ENCODE measurements around the gene ARL5B.

ARL5B gene

GRCh38 chr10:18685555-18685954, 26.3 kb downstream of the ARL5B start:
- DNase-seq (ENCODE audit: insufficient read length) (no peak), FAIRE-seq (no peak)
- TF ChIP-seq POLR2AphosphoS5 (IDR thresholded peaks at IDR 0.05; ENCODE audit: low read depth, low read length) (no peak), POLR2A (IDR thresholded peaks at IDR 0.05; ENCODE audit: low read depth, low read length) (no peak), TAF1 (IDR thresholded peaks at IDR 0.05; ENCODE audit: borderline replicate concordance, low read depth, low read length) (no peak)

DNA sequence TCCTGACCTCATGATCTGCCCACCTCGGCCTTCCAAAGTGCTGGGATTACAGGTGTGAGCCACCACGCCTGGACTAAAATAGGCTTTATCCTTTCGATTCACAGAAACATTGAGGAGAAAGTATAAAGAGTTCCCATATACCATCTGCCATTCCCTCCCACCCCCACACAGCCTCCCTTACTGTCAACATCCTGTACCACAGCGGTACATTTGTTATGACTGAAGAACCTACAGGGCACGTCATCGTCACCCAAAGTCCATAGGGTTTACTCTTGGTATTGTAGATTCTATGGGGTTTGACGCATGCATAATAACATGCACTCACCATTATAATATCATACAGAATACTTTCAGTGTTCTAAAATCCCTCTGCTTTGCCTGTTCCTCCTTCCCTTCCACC, 28.0 kb downstream of the ARL5B start:
- FAIRE-seq (no peak), DNase-seq (ENCODE audit: insufficient read length) (no peak)
- TF ChIP-seq POLR2AphosphoS5 (IDR thresholded peaks at IDR 0.05; ENCODE audit: low read depth, low read length) (no peak), TAF1 (IDR thresholded peaks at IDR 0.05; ENCODE audit: borderline replicate concordance, low read depth, low read length) (no peak), POLR2A (IDR thresholded peaks at IDR 0.05; ENCODE audit: low read depth, low read length) (no peak)

GRCh38 chr10:18687706-18688105, 28.5 kb downstream of the ARL5B start:
- FAIRE-seq (no peak), DNase-seq (ENCODE audit: insufficient read length) (no peak)
- TF ChIP-seq POLR2A (IDR thresholded peaks at IDR 0.05; ENCODE audit: low read depth, low read length): no peak
- no peak for TF ChIP-seq TAF1 (IDR thresholded peaks at IDR 0.05; ENCODE audit: borderline replicate concordance, low read depth, low read length)
- no peak for TF ChIP-seq POLR2AphosphoS5 (IDR thresholded peaks at IDR 0.05; ENCODE audit: low read depth, low read length)

- TF ChIP-seq POLR2A (IDR thresholded peaks at IDR 0.05; ENCODE audit: low read depth, low read length): no peak
- TF ChIP-seq TAF1 (IDR thresholded peaks at IDR 0.05; ENCODE audit: borderline replicate concordance, low read depth, low read length): no peak
- TF ChIP-seq POLR2AphosphoS5 (IDR thresholded peaks at IDR 0.05; ENCODE audit: low read depth, low read length): no peak
- DNase-seq (ENCODE audit: insufficient read length) (no peak), FAIRE-seq (no peak)
Measured at GRCh38 chr10:18689498-18689897, 30.3 kb downstream of the ARL5B start.

GRCh38 chr10:18690541-18690940, 31.3 kb downstream of the ARL5B start:
- FAIRE-seq: no peak
- no peak for DNase-seq (ENCODE audit: insufficient read length)
- TF ChIP-seq POLR2A (IDR thresholded peaks at IDR 0.05; ENCODE audit: low read depth, low read length) (no peak), TAF1 (IDR thresholded peaks at IDR 0.05; ENCODE audit: borderline replicate concordance, low read depth, low read length) (no peak), POLR2AphosphoS5 (IDR thresholded peaks at IDR 0.05; ENCODE audit: low read depth, low read length) (no peak)

- no peak for DNase-seq (ENCODE audit: insufficient read length)
- no peak for FAIRE-seq
- TF ChIP-seq POLR2A (IDR thresholded peaks at IDR 0.05; ENCODE audit: low read depth, low read length) (no peak), TAF1 (IDR thresholded peaks at IDR 0.05; ENCODE audit: borderline replicate concordance, low read depth, low read length) (no peak), POLR2AphosphoS5 (IDR thresholded peaks at IDR 0.05; ENCODE audit: low read depth, low read length) (no peak)
Measured at GRCh38 chr10:18699849-18700840, 40.9 kb downstream of the ARL5B start.

- no peak for TF ChIP-seq TAF1 (IDR thresholded peaks at IDR 0.05; ENCODE audit: borderline replicate concordance, low read depth, low read length)
- no peak for TF ChIP-seq POLR2A (IDR thresholded peaks at IDR 0.05; ENCODE audit: low read depth, low read length)
- no peak for TF ChIP-seq POLR2AphosphoS5 (IDR thresholded peaks at IDR 0.05; ENCODE audit: low read depth, low read length)
- FAIRE-seq: no peak
Measured at GRCh38 chr10:18703521-18703920, 44.3 kb downstream of the ARL5B start.

GRCh38 chr10:18710201-18710653, 51.0 kb downstream of the ARL5B start:
- TF ChIP-seq POLR2A (IDR thresholded peaks at IDR 0.05; ENCODE audit: low read depth, low read length): no peak
- TF ChIP-seq TAF1 (IDR thresholded peaks at IDR 0.05; ENCODE audit: borderline replicate concordance, low read depth, low read length): no peak
- TF ChIP-seq POLR2AphosphoS5 (IDR thresholded peaks at IDR 0.05; ENCODE audit: low read depth, low read length): no peak
- no peak for DNase-seq (ENCODE audit: insufficient read length)
- no peak for FAIRE-seq

More at GRCh38 chr10:18703521-18703920, 44.3 kb downstream of the ARL5B start:
- DNase-seq (ENCODE audit: insufficient read length): no peak

GRCh38 chr10:18713077-18713476, 53.8 kb downstream of the ARL5B start:
- TF ChIP-seq POLR2AphosphoS5 (IDR thresholded peaks at IDR 0.05; ENCODE audit: low read depth, low read length) (no peak), TAF1 (IDR thresholded peaks at IDR 0.05; ENCODE audit: borderline replicate concordance, low read depth, low read length) (no peak), POLR2A (IDR thresholded peaks at IDR 0.05; ENCODE audit: low read depth, low read length) (no peak)
- DNase-seq (ENCODE audit: insufficient read length): no peak
- FAIRE-seq: no peak

DNA sequence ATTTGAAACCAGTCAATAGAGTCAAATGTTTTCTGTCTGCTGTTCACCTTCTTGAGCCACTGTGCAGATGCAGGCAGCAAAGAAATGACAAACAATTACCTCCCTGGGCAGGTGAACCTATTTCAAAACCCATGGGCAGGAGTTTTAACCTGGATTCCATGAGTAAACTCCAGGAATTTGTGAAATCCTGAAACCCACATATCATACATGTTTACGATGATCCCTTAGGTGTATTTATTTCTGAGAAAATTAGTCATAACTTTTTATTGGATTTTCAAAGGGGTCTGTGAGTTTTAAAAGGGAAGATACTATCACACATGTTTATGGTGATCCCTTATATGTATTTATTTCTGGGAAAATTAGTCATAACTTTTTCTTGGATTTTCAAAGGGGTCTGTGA, 59.8 kb downstream of the ARL5B start:
- TF ChIP-seq TAF1 (IDR thresholded peaks at IDR 0.05; ENCODE audit: borderline replicate concordance, low read depth, low read length) (no peak), POLR2A (IDR thresholded peaks at IDR 0.05; ENCODE audit: low read depth, low read length) (no peak), POLR2AphosphoS5 (IDR thresholded peaks at IDR 0.05; ENCODE audit: low read depth, low read length) (no peak)
- FAIRE-seq (no peak), DNase-seq (ENCODE audit: insufficient read length) (no peak)

DNA sequence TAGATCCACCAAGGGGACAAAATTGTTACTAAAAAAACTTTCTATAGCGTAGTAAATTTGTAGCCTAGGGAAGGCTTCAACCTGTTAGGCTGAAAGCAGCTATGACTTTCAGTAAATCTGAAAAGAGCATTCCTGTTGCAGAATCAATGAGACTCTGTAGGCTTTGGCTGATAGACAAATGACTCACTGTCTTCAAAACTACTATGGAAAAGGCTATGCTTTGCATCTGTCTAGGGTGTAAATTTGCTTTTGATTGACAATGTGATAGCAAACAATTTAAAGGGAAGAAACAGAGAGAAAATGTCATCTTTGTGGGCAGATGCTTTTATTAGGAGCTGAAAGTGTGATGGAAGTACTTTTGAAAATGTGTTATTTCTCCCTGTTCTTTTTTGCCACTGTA, 60.6 kb downstream of the ARL5B start:
- no peak for FAIRE-seq
- TF ChIP-seq TAF1 (IDR thresholded peaks at IDR 0.05; ENCODE audit: borderline replicate concordance, low read depth, low read length) (no peak), POLR2AphosphoS5 (IDR thresholded peaks at IDR 0.05; ENCODE audit: low read depth, low read length) (no peak)
- DNase-seq (ENCODE audit: insufficient read length): no peak

DNA sequence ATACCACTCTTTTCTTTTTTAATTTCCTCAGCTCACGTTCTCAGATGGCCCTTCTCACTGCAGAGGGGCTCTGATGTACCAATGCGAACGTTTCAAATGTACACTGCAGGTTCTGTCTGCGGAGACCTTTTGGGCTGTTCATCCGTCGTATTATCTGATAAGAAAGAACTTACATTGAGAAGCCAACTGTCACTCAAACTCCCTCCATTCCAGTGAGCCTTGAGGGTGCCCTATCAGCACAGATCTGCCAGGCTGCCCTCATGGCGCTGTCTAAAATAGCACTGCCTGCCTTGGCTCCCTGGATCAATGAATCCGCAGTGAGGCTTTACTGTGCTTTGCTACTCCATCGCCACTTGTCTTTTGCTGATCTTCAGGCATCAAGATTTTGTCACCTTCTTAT, 61.8 kb downstream of the ARL5B start:
- no peak for FAIRE-seq
- TF ChIP-seq POLR2AphosphoS5 (IDR thresholded peaks at IDR 0.05; ENCODE audit: low read depth, low read length): no peak
- TF ChIP-seq POLR2A (IDR thresholded peaks at IDR 0.05; ENCODE audit: low read depth, low read length): no peak
- TF ChIP-seq TAF1 (IDR thresholded peaks at IDR 0.05; ENCODE audit: borderline replicate concordance, low read depth, low read length): no peak
- DNase-seq (ENCODE audit: insufficient read length): no peak

Data from GM12892 (cell line).